Mammary epithelial cell (primary cell): ENCODE measurements around the gene CNN2.

Source experiments
- EZH2 ChIP-seq: IDR thresholded peaks from 2 replicates; pipeline ENCODE4 v1.6.1; 2012; ENCODE audit warnings: low read length, inconsistent platforms, borderline replicate concordance
- TF ChIP-seq, protein P1 (sequence below), 2 donors: IDR thresholded peaks in 1 of 2; conservative IDR thresholded peaks in 1 of 2; 2 replicates each; pipeline ENCODE4 v1.5.1; 2011 to 2012; ENCODE audit warnings: inconsistent platforms in 2 of 2, low read length in 2 of 2, mild to moderate bottlenecking in 2 of 2, control low read depth in 1 of 2, low read depth in 1 of 2; ENCODE audit not compliant: insufficient read depth in 1 of 2; ENCODE audit errors: extremely low read depth in 1 of 2

DNA sequence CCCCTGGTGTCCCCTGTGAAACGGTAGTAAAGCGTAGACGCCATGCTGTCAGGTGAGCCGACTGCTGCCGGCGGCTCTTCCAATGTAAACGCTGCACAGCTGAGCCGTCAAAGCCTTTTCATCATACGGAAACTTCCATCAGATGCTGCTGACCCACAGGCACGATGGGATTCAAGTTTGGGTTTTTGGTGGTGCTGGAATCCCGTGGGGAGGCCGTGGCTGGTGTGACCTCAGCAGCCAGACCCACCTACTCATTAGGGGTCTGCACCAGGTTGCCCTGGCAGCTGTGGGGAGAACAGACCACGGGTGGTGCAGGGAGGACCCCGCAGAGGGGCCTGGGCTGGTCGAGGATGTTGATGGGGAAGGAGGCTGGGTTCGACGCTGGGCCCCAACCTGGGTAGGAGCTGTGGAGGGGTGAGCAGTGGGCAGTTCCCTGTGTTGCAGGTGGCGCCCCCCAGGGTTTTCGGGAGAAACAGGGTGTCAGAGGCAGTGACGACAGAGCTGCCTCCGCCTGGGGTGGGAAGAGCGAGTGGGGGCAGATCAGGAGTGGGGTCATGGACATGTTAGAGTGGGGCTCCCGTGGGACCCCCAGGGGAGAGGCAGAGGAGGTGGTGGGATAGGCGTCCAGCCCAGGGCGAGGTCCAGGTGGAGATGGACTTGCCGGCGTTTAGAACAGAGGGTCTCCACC is 19.6 kb upstream of the CNN2 start:
- TF ChIP-seq, protein P1, sequence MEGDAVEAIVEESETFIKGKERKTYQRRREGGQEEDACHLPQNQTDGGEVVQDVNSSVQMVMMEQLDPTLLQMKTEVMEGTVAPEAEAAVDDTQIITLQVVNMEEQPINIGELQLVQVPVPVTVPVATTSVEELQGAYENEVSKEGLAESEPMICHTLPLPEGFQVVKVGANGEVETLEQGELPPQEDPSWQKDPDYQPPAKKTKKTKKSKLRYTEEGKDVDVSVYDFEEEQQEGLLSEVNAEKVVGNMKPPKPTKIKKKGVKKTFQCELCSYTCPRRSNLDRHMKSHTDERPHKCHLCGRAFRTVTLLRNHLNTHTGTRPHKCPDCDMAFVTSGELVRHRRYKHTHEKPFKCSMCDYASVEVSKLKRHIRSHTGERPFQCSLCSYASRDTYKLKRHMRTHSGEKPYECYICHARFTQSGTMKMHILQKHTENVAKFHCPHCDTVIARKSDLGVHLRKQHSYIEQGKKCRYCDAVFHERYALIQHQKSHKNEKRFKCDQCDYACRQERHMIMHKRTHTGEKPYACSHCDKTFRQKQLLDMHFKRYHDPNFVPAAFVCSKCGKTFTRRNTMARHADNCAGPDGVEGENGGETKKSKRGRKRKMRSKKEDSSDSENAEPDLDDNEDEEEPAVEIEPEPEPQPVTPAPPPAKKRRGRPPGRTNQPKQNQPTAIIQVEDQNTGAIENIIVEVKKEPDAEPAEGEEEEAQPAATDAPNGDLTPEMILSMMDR (conservative IDR thresholded peaks at IDR 0.05 in 1 of 2, IDR thresholded peaks at IDR 0.05 in 1 of 2; ENCODE audit: extremely low read depth in 1 of 2, insufficient read depth in 1 of 2, low read depth in 1 of 2, low read length in 2 of 2), result no peak
- TF ChIP-seq EZH2, result no peak
